NAMALWA (cell line): ENCODE results near the gene TTLL5.
"Not testable (repeated sequence)": the region's sequence is repeated elsewhere in the genome, so short reads cannot be mapped to it uniquely, and the experiment has no call there.

Source experiments
- DNase-seq: peaks from one replicate; pipeline ENCODE4 v3.0.0-alpha.2; 2015; ENCODE audit warnings: low spot score

Gene TTLL5

GRCh38 chr14:75917322-75917945, 256.4 kb downstream of the TTLL5 start:
- no peak for DNase-seq

- no peak for DNase-seq
These were observed 256.9 kb downstream of the TTLL5 start for GRCh38 chr14:75917946-75918335.

- not testable (repeated sequence) for DNase-seq
These were observed 259.4 kb downstream of the TTLL5 start for GRCh38 chr14:75920421-75920820.

GRCh38 chr14:75925141-75925840, 264.2 kb downstream of the TTLL5 start:
- not testable (repeated sequence) for DNase-seq

GRCh38 chr14:75926431-75927115, 265.5 kb downstream of the TTLL5 start:
- DNase-seq, result no peak

GRCh38 chr14:75927564-75928087, 266.6 kb downstream of the TTLL5 start:
- DNase-seq, result no peak

GRCh38 chr14:75928690-75929181, 267.7 kb downstream of the TTLL5 start:
- DNase-seq, result no peak

GRCh38 chr14:75933712-75934296, 272.8 kb downstream of the TTLL5 start:
- no peak for DNase-seq

GRCh38 chr14:75934998-75935628, 274.1 kb downstream of the TTLL5 start:
- no peak for DNase-seq

GRCh38 chr14:75939200-75939599, 278.2 kb downstream of the TTLL5 start:
- no peak for DNase-seq

GRCh38 chr14:75941030-75941429, 280.0 kb downstream of the TTLL5 start:
- DNase-seq, result no peak

GRCh38 chr14:75944607-75945241, 283.7 kb downstream of the TTLL5 start:
- DNase-seq, result no peak

GRCh38 chr14:75946785-75947184, 285.7 kb downstream of the TTLL5 start:
- no peak for DNase-seq

- no peak for DNase-seq
These were observed 291.4 kb downstream of the TTLL5 start for GRCh38 chr14:75952489-75952888.

- DNase-seq, result no peak
These were observed 298.0 kb downstream of the TTLL5 start for GRCh38 chr14:75959031-75959430.

- peak; percentile 26 for DNase-seq
These were observed 299.2 kb downstream of the TTLL5 start for GRCh38 chr14:75960231-75960630.

- no peak for DNase-seq
These were observed 300.6 kb downstream of the TTLL5 start for GRCh38 chr14:75961662-75962061.

GRCh38 chr14:75967866-75968265, 306.8 kb downstream of the TTLL5 start:
- DNase-seq, result no peak

- DNase-seq, result no peak
These were observed 307.4 kb downstream of the TTLL5 start for GRCh38 chr14:75968456-75968855.

GRCh38 chr14:75969126-75969525, 308.1 kb downstream of the TTLL5 start:
- DNase-seq, result no peak

- DNase-seq, result no peak
These were observed 308.8 kb downstream of the TTLL5 start for GRCh38 chr14:75969891-75970290.
